HG02571 (cell line): Measurements from ENCODE around the gene RIMS1.
"Not testable (repeated sequence)": the region's sequence is repeated elsewhere in the genome, so short reads cannot be mapped to it uniquely, and the experiment has no call there.

Experiments
- ATAC-seq: cut with Tn5 transposase; IDR thresholded peaks from one replicate; pipeline ENCODE4 v1.9.1; 2021; ENCODE audit warnings: mild to moderate bottlenecking, moderate library complexity; ENCODE audit not compliant: unreplicated experiment

The RIMS1 gene

GRCh38 chr6:71967436-71967835 is 81.1 kb downstream of the RIMS1 start:
- no peak for ATAC-seq

- ATAC-seq, result no peak
These were observed 91.5 kb downstream of the RIMS1 start for GRCh38 chr6:71977884-71978283.

DNA sequence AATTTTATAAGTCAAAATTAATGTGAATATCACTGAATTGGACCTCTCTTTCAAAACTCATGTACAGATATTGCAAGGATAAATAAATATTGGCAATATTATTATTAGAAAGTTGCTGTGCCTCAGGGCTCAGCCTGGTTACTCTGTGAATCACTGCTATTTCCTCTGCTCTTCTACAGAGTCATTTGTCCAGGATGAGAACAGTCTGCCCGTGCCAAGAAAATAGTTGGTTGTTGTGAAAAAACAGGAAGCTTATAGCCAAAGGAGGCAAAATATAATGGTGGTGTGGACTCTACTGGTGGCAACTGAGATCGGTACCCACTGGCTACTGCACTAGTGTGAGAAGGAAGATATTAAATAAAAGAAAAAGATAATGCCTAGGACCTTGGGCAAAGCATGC is 93.6 kb downstream of the RIMS1 start:
- ATAC-seq, result no peak

DNA sequence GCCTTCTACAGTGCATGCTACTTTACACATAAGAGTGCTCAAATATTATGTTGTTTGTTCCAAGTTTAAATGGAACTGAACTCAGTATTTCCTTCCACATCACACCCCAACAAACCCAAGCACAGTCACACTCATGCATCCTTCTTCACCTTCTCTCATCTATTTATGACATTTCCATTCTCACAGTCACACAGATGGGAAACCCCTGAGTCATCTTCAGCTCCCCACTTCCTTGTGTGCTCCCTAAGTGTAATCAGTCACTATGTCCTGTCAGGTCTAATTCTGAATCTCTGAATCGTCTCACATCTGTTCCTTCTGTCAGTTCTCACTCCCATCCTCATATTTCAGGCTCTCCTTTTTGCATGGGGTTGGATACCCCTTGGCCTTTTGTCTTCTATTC is 96.0 kb downstream of the RIMS1 start:
- peak; percentile 90 for ATAC-seq

DNA sequence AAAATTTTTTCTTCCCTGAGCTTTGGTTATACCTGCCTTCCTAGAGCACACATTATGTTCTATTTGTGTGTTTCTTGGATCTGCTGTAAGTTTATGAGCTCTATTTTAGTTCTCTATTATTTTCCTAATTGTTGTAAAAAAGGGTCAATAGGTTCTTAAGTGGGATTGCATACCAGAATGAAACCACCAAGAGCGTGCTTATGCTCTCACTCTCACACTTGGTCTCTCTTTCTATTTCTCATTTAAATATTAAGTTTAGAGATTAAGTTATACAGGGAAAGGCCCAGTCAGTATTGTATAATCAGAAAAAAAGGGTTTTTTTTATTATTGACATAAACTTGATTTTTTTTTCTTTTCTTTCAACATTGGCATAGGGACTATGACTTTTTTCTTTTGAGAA is 96.8 kb downstream of the RIMS1 start:
- no peak for ATAC-seq

DNA sequence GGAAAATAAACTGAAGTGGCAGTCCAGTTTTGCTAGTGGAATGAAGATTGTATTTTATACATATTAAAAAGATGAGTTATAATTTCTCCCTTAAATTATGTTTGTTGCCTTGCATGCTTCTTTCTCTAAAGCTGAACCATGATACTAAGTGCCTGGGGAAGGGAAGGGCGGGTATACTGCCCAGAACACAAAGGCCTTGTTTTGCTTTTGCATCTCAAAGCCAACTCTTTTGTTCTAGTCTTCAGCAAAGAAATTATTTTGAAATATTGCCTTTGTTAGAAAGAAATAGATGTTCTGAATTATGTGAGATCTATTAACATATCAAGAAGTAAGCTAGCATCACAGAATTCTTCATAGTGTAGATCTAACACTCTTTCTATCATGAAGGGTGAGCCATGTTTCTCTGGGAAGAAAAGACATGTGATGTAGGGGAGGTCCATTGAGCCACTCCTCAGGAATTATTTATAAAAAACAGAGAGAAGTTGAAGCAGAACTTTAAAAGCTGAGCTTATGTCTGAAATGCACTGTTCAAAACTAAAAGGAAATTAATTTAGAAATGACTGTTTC is 108.4 kb downstream of the RIMS1 start:
- no peak for ATAC-seq

GRCh38 chr6:71997341-71997740 is 111.0 kb downstream of the RIMS1 start:
- ATAC-seq, result no peak

DNA sequence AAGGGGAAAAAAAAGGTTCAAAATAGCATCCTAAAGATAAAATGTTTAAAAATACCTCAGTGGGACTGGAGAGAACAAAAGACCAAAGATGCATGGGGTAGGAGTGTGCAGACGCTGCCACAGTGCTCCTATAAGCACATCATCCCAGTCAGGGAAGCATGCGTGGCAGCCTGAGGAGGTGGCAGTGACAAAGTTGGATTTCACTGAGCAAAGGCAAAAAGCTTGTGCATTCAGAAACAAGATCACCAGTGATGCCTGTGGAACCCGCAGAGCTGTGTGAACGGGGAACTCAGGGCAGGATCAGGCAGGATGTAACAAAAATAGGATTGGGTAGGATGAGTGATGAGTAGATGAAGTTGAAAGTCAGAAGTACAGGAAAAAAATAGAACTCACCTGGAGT is 116.1 kb downstream of the RIMS1 start:
- no peak for ATAC-seq

DNA sequence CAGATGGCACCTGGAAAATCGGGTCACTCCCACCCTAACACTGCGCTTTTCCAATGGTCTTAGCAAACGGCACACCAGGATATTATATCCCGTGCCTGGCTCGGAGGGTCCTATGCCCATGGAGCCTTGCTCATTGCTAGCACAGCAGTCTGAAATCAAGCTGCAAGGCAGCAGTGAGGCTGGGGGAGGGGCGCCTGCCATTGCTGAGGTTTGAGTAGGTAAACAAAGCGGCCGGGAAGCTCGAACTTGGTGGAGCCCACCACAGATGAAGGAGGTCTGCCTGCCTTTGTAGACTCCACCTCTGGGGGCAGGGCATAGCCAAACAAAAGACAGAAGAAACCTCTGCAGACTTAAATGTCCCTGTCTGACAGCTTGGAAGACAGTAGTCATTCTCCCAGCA is 120.2 kb downstream of the RIMS1 start:
- not testable (repeated sequence) for ATAC-seq

DNA sequence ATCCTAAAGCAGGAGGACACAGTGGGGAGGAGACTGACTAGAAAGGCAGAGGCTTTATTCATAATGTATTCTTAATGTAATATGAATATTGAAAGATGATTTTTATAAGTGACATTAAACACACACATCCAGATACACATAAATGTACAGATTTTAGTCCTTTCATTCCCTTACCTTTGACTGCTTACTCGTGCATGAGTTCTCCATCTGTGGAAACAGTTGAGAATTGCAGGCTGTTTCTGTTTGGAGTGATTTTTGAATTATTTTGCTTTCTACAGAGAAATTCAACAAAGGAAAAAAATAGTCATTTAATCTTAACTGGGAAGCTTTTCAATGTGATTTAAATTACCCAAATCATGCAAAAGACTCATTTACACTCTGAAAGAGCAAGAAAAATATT is 136.5 kb downstream of the RIMS1 start:
- ATAC-seq, result no peak

- no peak for ATAC-seq
These were observed 145.1 kb downstream of the RIMS1 start for GRCh38 chr6:72031471-72031870.

DNA sequence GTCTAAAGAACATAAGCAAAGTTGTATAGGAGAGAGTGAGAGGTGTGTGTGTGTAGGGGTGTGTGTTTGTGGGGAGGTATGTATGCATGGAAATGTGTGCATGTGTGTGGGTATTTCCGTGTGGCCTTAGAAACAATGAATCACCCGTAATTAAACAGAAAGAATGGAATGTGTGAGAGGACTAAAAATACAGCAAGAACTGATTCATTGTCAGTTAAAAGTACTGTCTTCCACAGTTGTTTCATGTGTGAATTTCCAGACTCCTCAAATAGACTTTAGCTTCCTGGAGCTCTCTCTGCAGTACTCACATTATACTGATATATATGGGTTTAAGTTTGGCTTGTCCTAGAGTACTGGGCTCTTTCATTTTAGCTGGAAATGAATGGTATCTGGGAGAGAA is 145.7 kb downstream of the RIMS1 start:
- no peak for ATAC-seq

GRCh38 chr6:72035486-72035885 is 149.1 kb downstream of the RIMS1 start:
- no peak for ATAC-seq

DNA sequence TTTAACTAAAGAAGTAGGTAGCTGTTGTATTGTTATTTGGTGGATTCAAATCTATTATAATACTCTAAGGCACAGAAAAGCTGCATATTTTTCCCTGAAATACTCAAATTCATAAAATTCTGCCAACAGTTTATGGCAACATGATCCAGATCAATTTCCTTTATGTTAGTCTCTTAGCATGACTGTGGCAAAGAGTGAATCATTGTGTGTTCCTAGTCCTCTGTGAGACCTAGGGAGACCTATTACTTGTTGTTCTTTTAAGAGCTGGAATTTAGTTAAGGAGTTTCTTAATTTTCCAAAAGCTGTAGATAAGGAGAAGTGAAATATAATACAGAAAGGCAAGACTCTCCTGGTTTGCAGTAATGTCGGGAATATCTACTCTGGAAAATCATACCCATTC is 149.6 kb downstream of the RIMS1 start:
- ATAC-seq, result no peak

GRCh38 chr6:72037006-72037405 is 150.7 kb downstream of the RIMS1 start:
- no peak for ATAC-seq

DNA sequence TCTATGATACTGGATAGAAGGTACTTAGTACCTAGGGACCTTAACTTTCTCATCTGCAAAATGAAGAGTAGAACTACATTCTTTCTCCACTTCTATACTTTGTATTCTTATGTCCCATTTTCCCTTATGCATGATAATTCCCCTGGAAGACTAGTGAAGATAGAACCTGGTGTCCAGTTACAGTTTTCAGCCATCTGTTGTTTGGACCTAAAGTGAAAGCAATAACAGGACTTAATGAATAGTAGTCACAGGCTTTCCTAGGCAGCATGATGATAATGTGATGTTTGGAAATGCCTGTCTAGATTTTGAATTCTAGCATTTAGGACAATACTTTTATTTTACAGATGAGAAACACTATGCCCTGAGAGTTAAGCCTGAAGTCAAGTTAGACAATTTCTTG is 153.8 kb downstream of the RIMS1 start:
- no peak for ATAC-seq

DNA sequence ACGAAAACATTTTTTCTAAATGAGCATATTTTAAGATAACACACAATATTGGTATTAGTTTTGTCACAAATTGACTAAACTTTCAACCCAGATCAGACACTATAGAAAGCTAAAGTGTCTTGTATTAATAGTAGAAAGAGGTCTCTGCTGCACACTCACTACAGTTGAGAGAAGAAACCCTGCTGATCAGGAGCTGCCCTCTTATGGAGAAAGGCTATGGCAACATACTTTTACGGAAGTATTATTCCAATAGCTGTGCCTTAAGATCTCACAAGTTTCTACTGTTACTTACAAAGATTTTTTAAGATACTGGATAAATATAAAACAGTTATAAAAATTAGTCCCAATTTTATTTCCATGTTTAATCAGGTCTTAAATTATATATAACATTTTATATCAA is 155.7 kb downstream of the RIMS1 start:
- no peak for ATAC-seq

DNA sequence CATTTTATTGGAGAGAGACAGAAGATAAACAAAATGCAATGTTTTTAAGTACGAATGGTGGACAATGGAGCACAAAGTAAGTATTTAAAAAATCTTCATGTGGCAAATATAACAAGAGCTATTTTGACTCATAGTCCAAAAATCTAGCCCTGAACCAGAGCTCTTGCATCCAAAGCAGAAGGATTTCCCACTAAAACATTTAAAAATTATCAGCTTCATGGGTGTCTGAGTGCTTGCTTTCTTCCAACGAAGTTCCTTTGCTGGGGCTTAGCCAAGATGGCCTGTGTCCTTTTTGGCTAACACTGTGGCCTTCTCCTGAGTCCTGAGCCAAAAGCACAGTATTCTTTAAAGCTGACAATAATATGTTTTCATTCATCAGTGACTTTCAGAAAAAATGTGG is 161.7 kb downstream of the RIMS1 start:
- no peak for ATAC-seq

- no peak for ATAC-seq
These were observed 163.0 kb downstream of the RIMS1 start for GRCh38 chr6:72049376-72049775.

- no peak for ATAC-seq
These were observed 174.9 kb downstream of the RIMS1 start for GRCh38 chr6:72061286-72061685.

DNA sequence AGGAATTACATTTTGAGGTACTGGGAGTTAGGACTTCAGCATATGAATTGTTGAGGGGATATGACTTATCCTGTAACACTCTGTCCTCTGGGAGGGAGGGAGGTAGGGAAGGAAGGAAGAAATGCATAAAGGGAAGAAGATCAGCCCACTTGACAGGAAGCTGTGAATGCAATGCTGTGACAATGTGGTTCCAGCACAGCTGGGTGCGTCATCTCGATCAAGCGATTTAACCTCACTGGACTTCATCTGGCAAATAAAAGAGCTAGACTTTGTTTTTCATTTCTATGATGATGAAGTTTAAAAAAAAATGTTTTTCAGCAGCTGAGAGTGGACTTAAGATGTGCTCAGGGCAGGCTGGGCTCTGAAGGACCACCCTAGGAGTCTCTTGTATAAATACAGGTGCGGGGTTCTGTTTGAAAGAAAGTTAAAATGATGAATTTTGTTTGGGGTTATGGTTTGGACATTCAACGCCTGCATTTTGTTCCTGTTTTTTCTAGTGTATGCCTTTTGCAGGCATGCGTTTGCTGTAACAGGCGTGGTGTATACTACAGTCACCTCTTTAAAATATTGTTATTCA is 178.1 kb downstream of the RIMS1 start:
- ATAC-seq, result no peak

DNA sequence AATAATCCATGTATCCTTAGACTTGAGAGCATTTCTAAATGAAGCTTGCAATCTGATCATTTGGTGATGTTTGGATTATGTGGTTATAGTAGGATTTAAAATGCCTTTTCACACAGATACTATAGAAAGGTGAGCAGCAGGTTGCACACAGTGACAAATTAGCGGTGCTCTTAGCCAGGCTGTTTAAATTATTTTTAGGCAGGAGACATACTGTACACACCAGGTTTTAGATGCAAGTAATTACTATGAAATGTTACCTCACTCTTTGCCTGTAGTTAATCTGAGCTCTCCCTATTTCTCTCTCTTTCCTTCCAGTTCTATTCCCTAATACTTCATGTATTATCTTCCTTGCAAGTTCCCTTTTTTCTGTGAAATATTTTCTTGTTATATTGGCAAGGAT is 191.7 kb downstream of the RIMS1 start:
- no peak for ATAC-seq

- ATAC-seq, result no peak
These were observed 194.1 kb downstream of the RIMS1 start for GRCh38 chr6:72080260-72080941.
